Measurements from ENCODE around the gene KCTD18. TPM values are rescaled to one million over a fixed set of nuclear protein-coding genes. Genes with fewer than 3 reads are reported as not detected.
A peak's percentile ranks its signal among the peaks of the same experiment; 100 is the strongest.

The KCTD18 gene
- total RNA-seq, 1 experiment from 2014 or later: 14.7 TPM

- H3K4me1 ChIP-seq (ENCODE audit: control insufficient read depth, insufficient read depth, low read length): peaks cover 13% of the 10 kb centered on the region; the same call in 1 of the 2 replicates
- H3K4me3 ChIP-seq (ENCODE audit: low read depth in 2 of 2, low read length in 2 of 2): no peak overlapping the region
- no TSS peak for BruUV-seq (replicated peaks)
- no peak for ATAC-seq
- no peak for DNase-seq (ENCODE audit: low read depth, low spot score)
- H3K36me3 ChIP-seq (ENCODE audit: control insufficient read depth, insufficient read depth, low read length): peaks cover 39% of the 10 kb centered on the region
- POLR2A ChIA-PET: no interaction called here
- H3K9me3 ChIP-seq (ENCODE audit: control insufficient read depth, insufficient read depth, low read depth, low read length): no peaks in the 10 kb centered on the region
- peak overlapping the region; percentile 66 for H3K27ac ChIP-seq (ENCODE audit: low read length)
- in situ Hi-C loops (cut with HindIII; ENCODE audit: low pct_unique_long_range_greater_than_20kb, low sequenced_read_pairs): no loop called here
- intact Hi-C loops (cut with micrococcal nuclease; ENCODE audit: unreplicated experiment): no loop called here
- CTCF ChIA-PET: no interaction called here
- H3K27me3 ChIP-seq (ENCODE audit: control insufficient read depth, insufficient read depth, low read length): no peaks in the 10 kb centered on the region
- TF ChIP-seq REST (IDR thresholded peaks at IDR 0.05; ENCODE audit: insufficient read depth in 1 of 2, low read depth in 2 of 2, low read length in 1 of 2): no peak
- no peak for TF ChIP-seq TCF7L2 (IDR thresholded peaks at IDR 0.05; ENCODE audit: low read depth, low read length)
- no peak for TF ChIP-seq CTCF (IDR thresholded peaks at IDR 0.05)
- no peak for TF ChIP-seq SIN3A (IDR thresholded peaks at IDR 0.05; ENCODE audit: borderline replicate concordance, insufficient read depth, low read depth, low read length)
- TF ChIP-seq POLR2AphosphoS5 (IDR thresholded peaks at IDR 0.05; ENCODE audit: low read depth, low read length): no peak
Measured at GRCh38 chr2:200469708-200470211, 40.1 kb downstream of the KCTD18 start.

GRCh38 chr2:200467806-200468681 is 41.8 kb downstream of the KCTD18 start:
- intact Hi-C loops (cut with micrococcal nuclease; ENCODE audit: unreplicated experiment): no loop called here
- TF ChIP-seq SIN3A (IDR thresholded peaks at IDR 0.05; ENCODE audit: borderline replicate concordance, insufficient read depth, low read depth, low read length) (no peak), TCF7L2 (IDR thresholded peaks at IDR 0.05; ENCODE audit: low read depth, low read length) (no peak)
- ATAC-seq: no peak
- H3K9me3 ChIP-seq (ENCODE audit: control insufficient read depth, insufficient read depth, low read depth, low read length): no peaks in the 10 kb centered on the region
- ChIA-PET CTCF (no interaction called here), POLR2A (no interaction called here)
- no TSS peak for BruUV-seq (replicated peaks)
- H3K4me1 ChIP-seq (ENCODE audit: control insufficient read depth, insufficient read depth, low read length): peaks cover 13% of the 10 kb centered on the region; the same call in 1 of the 2 replicates
- H3K27me3 ChIP-seq (ENCODE audit: control insufficient read depth, insufficient read depth, low read length): no peaks in the 10 kb centered on the region
- H3K4me3 ChIP-seq (ENCODE audit: low read depth in 2 of 2, low read length in 2 of 2): no peak overlapping the region
- DNase-seq (ENCODE audit: low read depth, low spot score): no peak
- peak overlapping the region; percentile 66 for H3K27ac ChIP-seq (ENCODE audit: low read length)
- in situ Hi-C loops (cut with HindIII; ENCODE audit: low pct_unique_long_range_greater_than_20kb, low sequenced_read_pairs): no loop called here
- H3K36me3 ChIP-seq (ENCODE audit: control insufficient read depth, insufficient read depth, low read length): peaks cover 45% of the 10 kb centered on the region

Data from Panc1 (cell line).